Skeletal muscle tissue (tissue), 4 donors: ENCODE data around the gene VMO1. TPM values are rescaled to one million over a fixed set of nuclear protein-coding genes. Genes with fewer than 3 reads are reported as not detected.

Source experiments
- H3K27ac ChIP-seq: one replicate; pipeline ENCODE4 v1.7.0; 2013; ENCODE audit warnings: mild to moderate bottlenecking, low read depth, low read length, inconsistent platforms
- H3K27me3 ChIP-seq, 3 donors: one replicate each; pipeline ENCODE4 v1.7.0; 2013; ENCODE audit warnings: low read length in 3 of 3; ENCODE audit not compliant: control insufficient read depth in 3 of 3, insufficient read depth in 3 of 3
- H3K36me3 ChIP-seq, 3 donors: one replicate each; pipeline ENCODE4 v1.7.0; 2013; ENCODE audit warnings: low read length in 3 of 3; ENCODE audit not compliant: control insufficient read depth in 3 of 3, insufficient read depth in 3 of 3
- H3K4me1 ChIP-seq, 3 donors: one replicate each; pipeline ENCODE4 v1.7.0; 2013; ENCODE audit warnings: low read length in 3 of 3, mild to moderate bottlenecking in 3 of 3; ENCODE audit not compliant: control insufficient read depth in 3 of 3, insufficient read depth in 3 of 3
- H3K4me3 ChIP-seq, 3 donors: one replicate each; pipeline ENCODE4 v1.7.0; 2013; ENCODE audit warnings: low read length in 3 of 3
- H3K9ac ChIP-seq, 3 donors: one replicate each; pipeline ENCODE4 v1.7.0; 2013; ENCODE audit warnings: low read length in 3 of 3, mild to moderate bottlenecking in 3 of 3, moderate library complexity in 2 of 3, low read depth in 1 of 3
- H3K9me3 ChIP-seq, 3 donors: one replicate each; pipeline ENCODE4 v1.7.0; 2013; ENCODE audit warnings: low read length in 3 of 3; ENCODE audit not compliant: control insufficient read depth in 3 of 3
- total RNA-seq: library from RNA; depleted of rRNA; stranded (reverse); fragments of >200 nt; gene quantifications from one replicate; pipeline ENCODE4 v1.2.3, GENCODE V29; 2014
- donor health status: Osteomylitis.

The VMO1 gene
- total RNA-seq, 1 donor from 2014 or later: 4.7 TPM

GRCh38 chr17:4743898-4744297 is 42.3 kb downstream of the VMO1 start:
- no peak overlapping the region for H3K4me3 ChIP-seq
- H3K27me3 ChIP-seq: peaks cover 36 to 57% (median 40%) of the 10 kb centered on the region in 3 donors
- no peaks in the 10 kb centered on the region for H3K36me3 ChIP-seq
- H3K9me3 ChIP-seq: no peaks in the 10 kb centered on the region
- H3K27ac ChIP-seq: no peak overlapping the region
- no peak overlapping the region for H3K9ac ChIP-seq
- H3K4me1 ChIP-seq: peaks cover 3 to 13% (median 9%) of the 10 kb centered on the region in 3 donors

DNA sequence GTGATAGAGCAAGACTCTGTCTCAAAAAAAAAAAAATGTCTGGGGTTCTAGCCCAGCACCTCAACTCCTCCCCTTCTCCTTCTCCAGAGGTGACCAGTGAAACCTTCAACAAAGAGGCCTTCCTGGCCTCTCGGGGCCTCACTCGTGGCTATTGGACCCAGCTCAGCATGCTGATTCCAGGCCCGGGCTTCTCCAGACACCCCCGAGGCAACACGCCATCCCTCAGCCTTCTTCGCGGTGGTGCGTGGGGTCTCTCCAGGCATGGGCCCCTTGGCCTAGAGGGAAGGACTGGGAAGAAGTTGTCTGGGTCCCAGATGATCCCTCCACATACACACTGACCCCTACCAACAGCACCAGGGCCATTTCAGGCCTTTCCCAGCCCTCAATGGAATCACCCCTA is 42.9 kb downstream of the VMO1 start:
- Histone ChIP-seq H3K36me3 (no peaks in the 10 kb centered on the region), H3K27me3 (peaks cover 37 to 58% (median 40%) of the 10 kb centered on the region in 3 donors), H3K9ac (no peak overlapping the region), H3K9me3 (no peaks in the 10 kb centered on the region), H3K27ac (no peak overlapping the region), H3K4me1 (peaks cover 9 to 18% (median 14%) of the 10 kb centered on the region in 3 donors), H3K4me3 (no peak overlapping the region)

DNA sequence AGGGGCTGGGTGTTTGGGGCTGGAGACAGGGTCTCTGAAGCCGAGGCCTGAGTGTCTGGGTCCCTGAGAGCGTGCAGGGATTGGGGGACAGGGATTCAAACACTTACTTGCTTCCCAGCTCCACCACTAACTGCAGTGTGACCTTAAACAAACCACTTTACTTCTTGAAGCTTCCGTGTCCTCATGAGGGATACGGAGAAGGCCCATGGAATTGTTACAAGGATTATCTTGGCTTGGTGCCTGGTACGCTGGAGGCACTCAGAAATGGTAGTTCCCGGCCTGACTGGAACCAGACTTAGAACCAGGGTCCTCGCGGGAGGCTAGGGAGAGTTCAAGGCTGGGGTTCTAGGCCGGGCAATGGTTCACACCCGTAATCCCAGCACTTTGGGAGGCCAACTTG is 43.5 kb downstream of the VMO1 start:
- Histone ChIP-seq H3K9me3 (no peaks in the 10 kb centered on the region), H3K9ac (no peak overlapping the region), H3K27ac (no peak overlapping the region), H3K36me3 (no peaks in the 10 kb centered on the region), H3K4me3 (no peak overlapping the region), H3K27me3 (peaks cover 39 to 58% (median 42%) of the 10 kb centered on the region in 3 donors), H3K4me1 (peaks cover 10 to 17% (median 14%) of the 10 kb centered on the region in 3 donors)

GRCh38 chr17:4742133-4742532 is 44.0 kb downstream of the VMO1 start:
- no peaks in the 10 kb centered on the region for H3K36me3 ChIP-seq
- H3K9me3 ChIP-seq: no peaks in the 10 kb centered on the region
- H3K4me3 ChIP-seq: no peak overlapping the region
- H3K27ac ChIP-seq: no peak overlapping the region
- no peak overlapping the region for H3K9ac ChIP-seq
- peaks cover 10 to 17% (median 14%) of the 10 kb centered on the region in 3 donors for H3K4me1 ChIP-seq
- peaks cover 39 to 58% (median 42%) of the 10 kb centered on the region in 3 donors for H3K27me3 ChIP-seq

GRCh38 chr17:4741544-4741943 is 44.6 kb downstream of the VMO1 start:
- H3K9me3 ChIP-seq: no peaks in the 10 kb centered on the region
- H3K4me1 ChIP-seq: peaks cover 10 to 17% (median 14%) of the 10 kb centered on the region in 3 donors
- no peak overlapping the region for H3K27ac ChIP-seq
- no peaks in the 10 kb centered on the region for H3K36me3 ChIP-seq
- no peak overlapping the region for H3K4me3 ChIP-seq
- peaks cover 39 to 57% (median 43%) of the 10 kb centered on the region in 3 donors for H3K27me3 ChIP-seq
- no peak overlapping the region for H3K9ac ChIP-seq

DNA sequence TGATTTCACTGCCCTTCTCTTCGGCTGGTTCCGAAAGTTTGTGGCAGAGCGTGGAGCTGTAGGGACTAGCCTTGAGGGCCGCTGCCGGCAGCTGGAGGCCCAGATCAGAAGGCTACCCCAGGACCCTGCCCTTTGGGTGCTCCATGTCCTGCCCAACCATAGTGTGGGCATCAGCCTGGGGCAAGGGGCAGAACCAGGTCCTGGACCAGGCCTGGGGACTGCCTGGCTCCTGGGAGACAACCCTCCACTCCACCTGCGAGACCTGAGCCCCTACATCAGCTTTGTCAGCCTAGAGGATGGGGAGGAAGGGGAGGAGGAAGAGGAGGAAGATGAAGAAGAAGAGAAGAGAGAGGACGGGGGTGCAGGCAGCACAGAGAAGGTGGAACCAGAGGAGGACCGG is 45.6 kb downstream of the VMO1 start:
- H3K9ac ChIP-seq: no peak overlapping the region
- H3K9me3 ChIP-seq: no peaks in the 10 kb centered on the region
- no peak overlapping the region for H3K4me3 ChIP-seq
- H3K4me1 ChIP-seq: peaks cover 12 to 23% (median 17%) of the 10 kb centered on the region in 3 donors
- no peak overlapping the region for H3K27ac ChIP-seq
- peaks cover 39 to 54% (median 42%) of the 10 kb centered on the region in 3 donors for H3K27me3 ChIP-seq
- no peaks in the 10 kb centered on the region for H3K36me3 ChIP-seq

- peak overlapping the region in 2 of 3 donors; percentile 55 to 76 for H3K9ac ChIP-seq
- H3K4me3 ChIP-seq: peak overlapping the region; percentile 56 to 77 (median 63)
- H3K27ac ChIP-seq: no peak overlapping the region
Measured at GRCh38 chr17:4740025-4740351, 46.2 kb downstream of the VMO1 start.

DNA sequence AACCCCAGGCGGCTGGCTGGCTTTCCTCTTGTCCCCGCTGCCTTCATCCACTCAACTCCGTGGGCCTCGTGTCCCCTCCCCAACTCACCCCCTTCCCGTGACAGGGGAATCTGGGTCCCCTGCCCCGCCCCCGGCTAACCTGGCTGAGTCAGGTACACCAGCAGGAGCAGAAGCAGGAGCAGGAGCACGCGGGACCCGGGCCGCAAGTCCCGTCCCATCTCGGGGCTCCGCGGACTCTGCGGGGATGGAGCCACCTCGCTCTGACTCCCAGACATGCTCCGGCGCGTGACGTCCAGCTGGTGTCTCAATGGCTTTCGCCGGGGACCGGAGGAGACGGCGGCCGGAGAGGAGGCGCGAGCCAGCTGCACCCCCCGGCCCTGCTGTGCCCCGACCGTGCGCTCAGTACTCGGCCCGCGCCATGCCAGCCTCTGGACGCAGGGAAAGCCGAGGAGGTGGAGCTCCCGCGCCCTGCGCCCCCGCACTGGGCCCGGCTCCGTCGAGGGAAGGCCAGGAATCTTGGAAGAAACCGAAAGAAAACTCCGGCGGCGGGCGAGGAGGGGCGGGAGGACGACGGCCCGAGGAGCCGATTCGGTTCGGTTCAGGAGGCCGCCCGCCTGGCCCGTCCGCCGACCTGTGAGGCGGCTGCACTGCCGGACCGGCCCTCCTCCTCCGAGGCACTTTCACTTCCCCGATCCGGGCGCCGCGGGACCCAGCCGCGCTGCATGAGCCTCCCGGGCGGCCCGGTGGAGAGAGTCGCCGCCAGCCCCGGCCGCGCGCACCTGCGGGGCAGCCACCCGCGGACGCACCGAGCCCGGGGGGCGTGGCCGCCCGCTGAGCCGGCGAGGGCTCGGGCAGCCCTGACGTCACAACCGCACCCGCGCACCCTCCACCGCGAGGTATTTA is 46.8 kb downstream of the VMO1 start, which contains the start of the genes CXCL16 and ZMYND15:
CXCL16 (minus strand) TSS at position 807 of the 903 bp plus-strand sequence; CDS start at position 218, 589 bp downstream.
ZMYND15 (plus strand) TSS at position 712 of the 903 bp plus-strand sequence. CDS start 716 bp downstream, outside the sequence.
- Histone ChIP-seq H3K27ac (no peak within 1 kb of the TSS), H3K9me3 (no peaks in the 10 kb centered on the region), H3K9ac (peak within 1 kb of the TSS; percentile 55 to 76 (median 63)), H3K4me1 (peaks cover 12 to 28% (median 17%) of the 10 kb centered on the region in 3 donors), H3K27me3 (peaks cover 27 to 44% (median 31%) of the 10 kb centered on the region in 3 donors), H3K36me3 (peaks cover 0 to 2% (median 0%) of the 10 kb centered on the region in 3 donors), H3K4me3 (peak within 1 kb of the TSS; percentile 57 to 77 (median 63))

More at GRCh38 chr17:4740025-4740351, 46.2 kb downstream of the VMO1 start:
- no peaks in the 10 kb centered on the region for H3K36me3 ChIP-seq
- peaks cover 33 to 50% (median 37%) of the 10 kb centered on the region in 3 donors for H3K27me3 ChIP-seq
- no peaks in the 10 kb centered on the region for H3K9me3 ChIP-seq
- peaks cover 12 to 23% (median 17%) of the 10 kb centered on the region in 3 donors for H3K4me1 ChIP-seq

GRCh38 chr17:4738136-4739121 is 47.7 kb downstream of the VMO1 start:
- Histone ChIP-seq H3K9me3 (no peaks in the 10 kb centered on the region), H3K27ac (no peak overlapping the region), H3K27me3 (peaks cover 18 to 34% (median 23%) of the 10 kb centered on the region in 3 donors), H3K4me3 (peak overlapping the region; percentile 57 to 77 (median 63)), H3K36me3 (peaks cover 0 to 6% (median 2%) of the 10 kb centered on the region in 3 donors), H3K9ac (peak overlapping the region in 2 of 3 donors; percentile 55 to 76), H3K4me1 (peaks cover 12 to 28% (median 17%) of the 10 kb centered on the region in 3 donors)
